Omental fat pad (tissue), 4 donors: ENCODE measurements around the gene TTLL5. TPM values are rescaled to one million over a fixed set of nuclear protein-coding genes. Genes with fewer than 3 reads are reported as not detected.

ENCODE experiments used
- ATAC-seq: fragments of 150-250 bp; one replicate; pipeline ENCODE4 v1.9.1; 2016; ENCODE audit warnings: mild to moderate bottlenecking, moderate library complexity; ENCODE audit not compliant: low FRiP score
- DNase-seq: peaks from one replicate; pipeline ENCODE4 v3.0.0-alpha.2; 2019; ENCODE audit warnings: low spot score
- CTCF ChIP-seq, 3 donors: fragments of 450-650 bp; IDR thresholded peaks; one replicate each; pipeline ENCODE4 v1.5.1; 2016 to 2017; ENCODE audit warnings: antibody characterized with exemption in 3 of 3, mild to moderate bottlenecking in 3 of 3, moderate library complexity in 2 of 3
- total RNA-seq, 4 donors: library from RNA; depleted of rRNA; stranded (reverse); fragments of >200 nt; gene quantifications; one replicate each; pipeline ENCODE4 v1.1.0, GENCODE V29; 2016

The TTLL5 gene
- total RNA-seq, 4 donors from 2014 or later, result 17.3 to 28.2 (median 22.2) TPM

GRCh38 chr14:75720116-75720515 is 59.1 kb downstream of the TTLL5 start:
- TF ChIP-seq CTCF (IDR thresholded peaks at IDR 0.05), result no peak
- DNase-seq (no peak), ATAC-seq (no peak)

GRCh38 chr14:75720842-75721498 is 59.9 kb downstream of the TTLL5 start:
- ATAC-seq, result peak; percentile 89
- no peak for TF ChIP-seq CTCF (IDR thresholded peaks at IDR 0.05)
- DNase-seq, result no peak

GRCh38 chr14:75723716-75724115 is 62.7 kb downstream of the TTLL5 start:
- no peak for TF ChIP-seq CTCF (IDR thresholded peaks at IDR 0.05)
- no peak for ATAC-seq
- DNase-seq, result no peak

GRCh38 chr14:75724414-75725204 is 63.6 kb downstream of the TTLL5 start:
- DNase-seq (no peak), ATAC-seq (no peak)
- TF ChIP-seq CTCF (IDR thresholded peaks at IDR 0.05), result no peak

- ATAC-seq (no peak), DNase-seq (no peak)
- no peak for TF ChIP-seq CTCF (IDR thresholded peaks at IDR 0.05)
Observed at GRCh38 chr14:75725481-75725880, 64.4 kb downstream of the TTLL5 start.

GRCh38 chr14:75726321-75726720 is 65.3 kb downstream of the TTLL5 start:
- ATAC-seq (no peak), DNase-seq (no peak)

More at GRCh38 chr14:75726321-75726720, 65.3 kb downstream of the TTLL5 start:
- TF ChIP-seq CTCF (IDR thresholded peaks at IDR 0.05), result no peak
